ENCODE measurements around the gene TBL1XR1.

GRCh38 chr3:177069514-177070329 lies 127.6 kb downstream of the TBL1XR1 start:
- TF ChIP-seq EZH2 (IDR thresholded peaks at IDR 0.05; ENCODE audit: low read length, unreplicated experiment): no peak
- no peak for TF ChIP-seq CTCF (conservative IDR thresholded peaks at IDR 0.05; ENCODE audit: low read depth, low read length)

All from PC-3 (cell line).